ENCODE measurements around the gene SLC38A11. TPM values are rescaled to one million over a fixed set of nuclear protein-coding genes. Genes with fewer than 3 reads are reported as not detected.
"Not testable (repeated sequence)": the region's sequence is repeated elsewhere in the genome, so short reads cannot be mapped to it uniquely, and the experiment has no call there.

The SLC38A11 gene
- total RNA-seq, 4 donors from 2014 or later, result 0.20 to 2.8 (median 0.78) TPM; not detected in 1

DNA sequence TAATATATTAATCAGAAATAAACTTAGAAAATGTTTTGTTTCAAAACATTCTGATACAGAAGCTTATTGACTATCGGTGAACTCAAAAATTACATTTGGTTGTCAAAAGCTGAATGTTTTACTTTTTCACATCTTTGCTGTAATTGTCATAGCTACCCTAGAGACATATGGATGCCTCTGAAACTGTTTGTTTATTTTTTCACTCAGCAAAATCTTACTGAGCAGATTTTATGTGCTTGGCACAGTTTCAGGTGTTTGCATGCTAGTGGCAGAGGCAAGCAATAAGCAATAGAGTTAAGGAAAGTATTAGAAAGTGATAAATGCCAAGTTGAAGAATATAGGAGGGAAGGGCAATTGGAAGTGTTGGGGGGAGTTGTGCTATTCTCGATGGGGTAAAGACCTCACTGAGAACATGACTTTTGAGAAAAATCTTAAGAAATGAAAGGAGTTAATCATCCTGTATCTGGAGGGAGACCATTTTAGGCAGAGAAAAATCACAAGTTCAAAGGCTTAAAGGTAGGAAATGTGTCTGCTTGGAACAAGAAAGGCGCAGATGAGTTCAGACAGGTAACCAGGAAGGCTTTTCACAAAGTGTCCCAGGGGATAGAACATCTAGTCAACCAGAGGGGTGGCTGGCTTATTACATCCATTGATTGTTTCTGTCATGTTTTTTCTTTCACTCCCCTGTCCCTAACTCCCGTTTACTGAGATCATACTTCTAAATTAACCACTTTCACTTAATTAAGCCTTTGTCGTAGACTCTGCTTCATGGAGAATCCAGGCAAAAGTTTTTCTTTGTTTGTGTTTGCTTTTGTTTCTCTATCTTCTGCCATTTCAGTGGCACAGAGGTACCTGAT lies 86.5 kb downstream of the SLC38A11 start:
- H3K36me3 ChIP-seq, result no peaks in the 10 kb centered on the region
- no peaks in the 10 kb centered on the region for H3K9me3 ChIP-seq
- no peak for DNase-seq
- H3K4me1 ChIP-seq, result no peaks in the 10 kb centered on the region
- H3K27ac ChIP-seq, result no peak overlapping the region
- H3K4me3 ChIP-seq, result no peak overlapping the region
- in situ Hi-C loops (cut with MboI; ENCODE audit: low sequenced_read_pairs in 4 of 4), result no loop called here
- TF ChIP-seq POLR2A (IDR thresholded peaks at IDR 0.05), result no peak
- TF ChIP-seq, protein P1, sequence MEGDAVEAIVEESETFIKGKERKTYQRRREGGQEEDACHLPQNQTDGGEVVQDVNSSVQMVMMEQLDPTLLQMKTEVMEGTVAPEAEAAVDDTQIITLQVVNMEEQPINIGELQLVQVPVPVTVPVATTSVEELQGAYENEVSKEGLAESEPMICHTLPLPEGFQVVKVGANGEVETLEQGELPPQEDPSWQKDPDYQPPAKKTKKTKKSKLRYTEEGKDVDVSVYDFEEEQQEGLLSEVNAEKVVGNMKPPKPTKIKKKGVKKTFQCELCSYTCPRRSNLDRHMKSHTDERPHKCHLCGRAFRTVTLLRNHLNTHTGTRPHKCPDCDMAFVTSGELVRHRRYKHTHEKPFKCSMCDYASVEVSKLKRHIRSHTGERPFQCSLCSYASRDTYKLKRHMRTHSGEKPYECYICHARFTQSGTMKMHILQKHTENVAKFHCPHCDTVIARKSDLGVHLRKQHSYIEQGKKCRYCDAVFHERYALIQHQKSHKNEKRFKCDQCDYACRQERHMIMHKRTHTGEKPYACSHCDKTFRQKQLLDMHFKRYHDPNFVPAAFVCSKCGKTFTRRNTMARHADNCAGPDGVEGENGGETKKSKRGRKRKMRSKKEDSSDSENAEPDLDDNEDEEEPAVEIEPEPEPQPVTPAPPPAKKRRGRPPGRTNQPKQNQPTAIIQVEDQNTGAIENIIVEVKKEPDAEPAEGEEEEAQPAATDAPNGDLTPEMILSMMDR (IDR thresholded peaks at IDR 0.05 in 4 of 5, conservative IDR thresholded peaks at IDR 0.05 in 1 of 5), result no peak
- no peak for ATAC-seq
- no peaks in the 10 kb centered on the region for H3K27me3 ChIP-seq
- intact Hi-C loops (cut with DNase I; ENCODE audit: low total_unique reads), result no loop called here

DNA sequence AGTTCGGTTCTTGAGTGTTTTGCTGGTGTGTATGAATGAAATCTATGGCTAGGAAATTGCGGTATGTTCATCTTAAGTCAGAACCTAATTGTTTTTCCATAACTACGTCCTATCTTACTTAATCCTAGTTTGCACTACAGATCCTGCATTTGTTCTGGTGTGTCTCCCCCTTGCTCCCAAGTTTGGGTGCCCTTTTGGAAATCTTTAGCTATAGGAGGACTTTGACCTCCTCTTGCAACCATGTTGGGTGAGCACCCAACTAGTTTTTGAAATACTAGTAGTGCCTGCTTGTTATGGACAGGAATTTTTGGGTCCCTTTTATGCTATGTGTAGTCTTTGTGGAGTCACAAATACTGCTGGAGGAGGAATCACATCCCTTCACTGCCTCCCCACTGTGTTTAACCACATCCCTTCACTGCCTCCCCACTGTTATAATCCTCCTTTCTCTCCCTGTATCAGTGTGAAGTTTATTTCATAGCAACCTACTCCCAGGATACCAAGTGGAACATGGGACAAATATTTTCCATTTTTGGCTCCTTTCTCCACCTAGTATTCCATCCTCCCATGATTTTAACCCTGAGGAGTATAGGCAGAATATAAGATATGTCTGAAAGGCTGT lies 87.4 kb downstream of the SLC38A11 start:
- no peak overlapping the region for H3K4me3 ChIP-seq
- ATAC-seq, result no peak
- H3K27me3 ChIP-seq, result no peaks in the 10 kb centered on the region
- no peak for TF ChIP-seq POLR2A (IDR thresholded peaks at IDR 0.05)
- TF ChIP-seq, protein P1 (IDR thresholded peaks at IDR 0.05 in 4 of 5, conservative IDR thresholded peaks at IDR 0.05 in 1 of 5), result no peak
- H3K9me3 ChIP-seq, result no peaks in the 10 kb centered on the region
- in situ Hi-C loops (cut with MboI; ENCODE audit: low sequenced_read_pairs in 4 of 4), result no loop called here
- no peaks in the 10 kb centered on the region for H3K36me3 ChIP-seq
- H3K27ac ChIP-seq, result no peak overlapping the region
- no peaks in the 10 kb centered on the region for H3K4me1 ChIP-seq
- DNase-seq, result no peak
- intact Hi-C loops (cut with DNase I; ENCODE audit: low total_unique reads), result no loop called here

DNA sequence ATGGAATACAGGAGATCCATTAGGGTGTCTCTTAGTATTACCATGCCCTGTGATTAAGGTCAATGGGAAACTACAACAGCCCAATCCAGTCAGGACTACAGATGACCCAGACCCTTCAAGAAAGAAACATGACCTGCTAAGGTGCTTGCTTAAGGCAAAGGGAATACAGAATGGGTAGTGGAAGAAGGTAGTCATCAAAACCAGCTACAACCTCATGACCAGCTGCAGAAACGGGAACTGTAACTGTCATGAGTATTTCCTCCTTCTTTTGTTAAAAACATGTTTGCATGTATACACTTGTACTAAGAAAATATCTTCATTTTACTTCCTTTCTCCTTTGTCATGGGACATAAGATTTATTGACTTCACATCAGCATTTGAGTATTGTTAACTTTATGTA lies 88.9 kb downstream of the SLC38A11 start:
- H3K27ac ChIP-seq; H3K4me3 ChIP-seq; H3K36me3 ChIP-seq; H3K27me3 ChIP-seq; H3K9me3 ChIP-seq; H3K4me1 ChIP-seq; in situ Hi-C loops (cut with MboI; ENCODE audit: low sequenced_read_pairs in 4 of 4); DNase-seq; ATAC-seq; intact Hi-C loops (cut with DNase I; ENCODE audit: low total_unique reads): not testable (repeated sequence)

GRCh38 chr2:164860694-164861042 lies 94.7 kb downstream of the SLC38A11 start:
- DNase-seq (no peak), ATAC-seq (no peak)
- Histone ChIP-seq H3K27me3 (no peaks in the 10 kb centered on the region), H3K27ac (no peak overlapping the region), H3K4me3 (no peak overlapping the region), H3K4me1 (no peaks in the 10 kb centered on the region), H3K9me3 (no peaks in the 10 kb centered on the region), H3K36me3 (no peaks in the 10 kb centered on the region)
- no peak for TF ChIP-seq POLR2A (IDR thresholded peaks at IDR 0.05)
- TF ChIP-seq, protein P1 (IDR thresholded peaks at IDR 0.05 in 4 of 5, conservative IDR thresholded peaks at IDR 0.05 in 1 of 5), result no peak
- in situ Hi-C loops (cut with MboI; ENCODE audit: low sequenced_read_pairs in 4 of 4) (no loop called here), intact Hi-C loops (cut with DNase I; ENCODE audit: low total_unique reads) (no loop called here)

GRCh38 chr2:164859906-164860693 lies 95.2 kb downstream of the SLC38A11 start:
- H3K9me3 ChIP-seq; H3K27me3 ChIP-seq; H3K4me3 ChIP-seq; in situ Hi-C loops (cut with MboI; ENCODE audit: low sequenced_read_pairs in 4 of 4); ATAC-seq; H3K27ac ChIP-seq; DNase-seq; H3K36me3 ChIP-seq; intact Hi-C loops (cut with DNase I; ENCODE audit: low total_unique reads); H3K4me1 ChIP-seq: not testable (repeated sequence)
